HEK293 (cell line): ENCODE results near the gene SYNE1.

ENCODE experiments used
- GLIS2 ChIP-seq: fragments of 450-650 bp; formaldehyde crosslinking; IDR thresholded peaks from 2 replicates; pipeline ENCODE4 v1.5.1; 2016; ENCODE audit warnings: missing biosample characterization, missing genetic modification characterization
- SETDB1 ChIP-seq: IDR thresholded peaks from one replicate; pipeline ENCODE4 v1.6.1; 2017; ENCODE audit warnings: mild to moderate bottlenecking, low read length, moderate library complexity, mixed read lengths; ENCODE audit not compliant: insufficient read length
- SP2 ChIP-seq: fragments of 450-650 bp; formaldehyde crosslinking; IDR thresholded peaks from 2 replicates; pipeline ENCODE4 v1.5.1; 2016; ENCODE audit warnings: missing biosample characterization, missing genetic modification characterization
- ZBTB1 ChIP-seq: fragments of 450-650 bp; formaldehyde crosslinking; IDR thresholded peaks from 2 replicates; pipeline ENCODE4 v1.5.1; 2016; ENCODE audit warnings: missing biosample characterization, missing genetic modification characterization
- ZBTB10 ChIP-seq: fragments of 450-650 bp; formaldehyde crosslinking; IDR thresholded peaks from 2 replicates; pipeline ENCODE4 v1.5.1; 2016; ENCODE audit warnings: missing biosample characterization, missing genetic modification characterization
- ZNF140 ChIP-seq: fragments of 450-650 bp; formaldehyde crosslinking; IDR thresholded peaks from 2 replicates; pipeline ENCODE4 v1.5.1; 2016; ENCODE audit warnings: missing biosample characterization, missing genetic modification characterization
- ZNF214 ChIP-seq: fragments of 450-650 bp; formaldehyde crosslinking; IDR thresholded peaks from 2 replicates; pipeline ENCODE4 v1.5.1; 2017; ENCODE audit warnings: missing biosample characterization, mild to moderate bottlenecking, missing genetic modification characterization, borderline replicate concordance
- ZNF37A ChIP-seq: fragments of 450-650 bp; IDR thresholded peaks from 2 replicates; pipeline ENCODE4 v1.5.1; 2018; ENCODE audit warnings: missing biosample characterization, missing genetic modification characterization
- ZNF521 ChIP-seq: fragments of 450-650 bp; formaldehyde crosslinking; IDR thresholded peaks from 2 replicates; pipeline ENCODE4 v1.5.1; 2017; ENCODE audit warnings: missing biosample characterization, mild to moderate bottlenecking, missing genetic modification characterization
- ZNF548 ChIP-seq: fragments of 450-650 bp; formaldehyde crosslinking; IDR thresholded peaks from 2 replicates; pipeline ENCODE4 v1.5.1; 2016; ENCODE audit warnings: missing biosample characterization, missing genetic modification characterization
- ZNF660 ChIP-seq: fragments of 450-650 bp; IDR thresholded peaks from 2 replicates; pipeline ENCODE4 v1.5.1; 2018; ENCODE audit warnings: missing biosample characterization, mild to moderate bottlenecking, missing genetic modification characterization
- TF ChIP-seq, protein P1 (sequence below): fragments of 450-650 bp; formaldehyde crosslinking; IDR thresholded peaks from 2 replicates; pipeline ENCODE4 v1.5.1; 2016; ENCODE audit warnings: missing biosample characterization, missing genetic modification characterization

- TF ChIP-seq, protein P1, sequence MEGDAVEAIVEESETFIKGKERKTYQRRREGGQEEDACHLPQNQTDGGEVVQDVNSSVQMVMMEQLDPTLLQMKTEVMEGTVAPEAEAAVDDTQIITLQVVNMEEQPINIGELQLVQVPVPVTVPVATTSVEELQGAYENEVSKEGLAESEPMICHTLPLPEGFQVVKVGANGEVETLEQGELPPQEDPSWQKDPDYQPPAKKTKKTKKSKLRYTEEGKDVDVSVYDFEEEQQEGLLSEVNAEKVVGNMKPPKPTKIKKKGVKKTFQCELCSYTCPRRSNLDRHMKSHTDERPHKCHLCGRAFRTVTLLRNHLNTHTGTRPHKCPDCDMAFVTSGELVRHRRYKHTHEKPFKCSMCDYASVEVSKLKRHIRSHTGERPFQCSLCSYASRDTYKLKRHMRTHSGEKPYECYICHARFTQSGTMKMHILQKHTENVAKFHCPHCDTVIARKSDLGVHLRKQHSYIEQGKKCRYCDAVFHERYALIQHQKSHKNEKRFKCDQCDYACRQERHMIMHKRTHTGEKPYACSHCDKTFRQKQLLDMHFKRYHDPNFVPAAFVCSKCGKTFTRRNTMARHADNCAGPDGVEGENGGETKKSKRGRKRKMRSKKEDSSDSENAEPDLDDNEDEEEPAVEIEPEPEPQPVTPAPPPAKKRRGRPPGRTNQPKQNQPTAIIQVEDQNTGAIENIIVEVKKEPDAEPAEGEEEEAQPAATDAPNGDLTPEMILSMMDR (tag by site-specific recombination) = no peak
- TF ChIP-seq ZNF37A (tag by site-specific recombination) = no peak
- no peak for TF ChIP-seq ZNF548 (tag by site-specific recombination)
- TF ChIP-seq ZNF140 (tag by site-specific recombination) = no peak
- TF ChIP-seq ZNF521 = no peak
- peak; percentile 53 for TF ChIP-seq SETDB1
- no peak for TF ChIP-seq ZBTB1 (tag by site-specific recombination)
- TF ChIP-seq ZNF214 = no peak
- TF ChIP-seq SP2 = no peak
- TF ChIP-seq GLIS2 (tag by site-specific recombination) = no peak
- no peak for TF ChIP-seq ZNF660 (tag by site-specific recombination)
- no peak for TF ChIP-seq ZBTB10 (tag by site-specific recombination)
These were observed 323.4 kb downstream of the SYNE1 start for GRCh38 chr6:152313542-152314482.
